Lower lobe of right lung (tissue), 2 donors: ENCODE measurements around the gene IER3IP1. TPM values are rescaled to one million over a fixed set of nuclear protein-coding genes. Genes with fewer than 3 reads are reported as not detected.

Source experiments
- ATAC-seq, 2 donors: fragments of 200-7000 bp; cut with Tn5 transposase; one replicate each; pipeline ENCODE4 v1.9.1; 2020 to 2022; ENCODE audit warnings: mild to moderate bottlenecking in 2 of 2, moderate library complexity in 2 of 2
- DNase-seq: peaks from one replicate; pipeline ENCODE4 v3.0.0-alpha.2; 2020
- H3K27ac ChIP-seq: fragments of 200-600 bp; one replicate; pipeline ENCODE4 v1.8.0; 2022
- H3K27me3 ChIP-seq: fragments of 200-600 bp; one replicate; pipeline ENCODE4 v1.8.0; 2022; ENCODE audit warnings: low read depth
- H3K36me3 ChIP-seq: fragments of 200-600 bp; one replicate; pipeline ENCODE4 v1.8.0; 2022; ENCODE audit warnings: mild to moderate bottlenecking
- H3K4me1 ChIP-seq: fragments of 200-600 bp; one replicate; pipeline ENCODE4 v1.8.0; 2022
- H3K4me3 ChIP-seq: fragments of 200-600 bp; one replicate; pipeline ENCODE4 v1.8.0; 2022; ENCODE audit warnings: mild to moderate bottlenecking
- H3K9me3 ChIP-seq: fragments of 200-600 bp; one replicate; pipeline ENCODE4 v1.8.0; 2022
- CTCF ChIP-seq: fragments of 200-600 bp; IDR thresholded peaks from one replicate; pipeline ENCODE4 v1.8.0; 2022; ENCODE audit warnings: antibody characterized with exemption, mild to moderate bottlenecking
- intact Hi-C: fragments of 100-400 bp; cut with DNase I; formaldehyde crosslinking; loops from one replicate; pipeline ENCODE4 v1.11.0; 2022
- total RNA-seq: library from RNA; stranded (reverse); fragmentation: NEBNext Ultra II Directional; extraction: Animal tissue kit (Norgen Biotek cat#: 25700); gene quantifications from one replicate; pipeline ENCODE4 v1.2.1, GENCODE V29; 2021
- donor health status: DM: no; HTN: yes; CAD: no; lungs with severe emphysema.

The IER3IP1 gene
- total RNA-seq, 1 donor from 2014 or later = 10.7 TPM

- Histone ChIP-seq H3K9me3 (no peaks in the 10 kb centered on the region), H3K27me3 (no peaks in the 10 kb centered on the region), H3K27ac (no peak overlapping the region), H3K4me1 (no peaks in the 10 kb centered on the region), H3K4me3 (no peak overlapping the region), H3K36me3 (peaks cover 96% of the 10 kb centered on the region)
- intact Hi-C loops = no loop called here
- ATAC-seq (no peak), DNase-seq (no peak)
- TF ChIP-seq CTCF = no peak
These were observed 67.2 kb downstream of the IER3IP1 start for GRCh38 chr18:47108998-47109405.

GRCh38 chr18:47108373-47108772 lies 67.8 kb downstream of the IER3IP1 start:
- Histone ChIP-seq H3K36me3 (peaks cover 94% of the 10 kb centered on the region), H3K9me3 (no peaks in the 10 kb centered on the region), H3K4me1 (no peaks in the 10 kb centered on the region), H3K27ac (no peak overlapping the region), H3K4me3 (no peak overlapping the region), H3K27me3 (no peaks in the 10 kb centered on the region)
- TF ChIP-seq CTCF = no peak
- no peak for DNase-seq
- no peak for ATAC-seq
- intact Hi-C loops = no loop called here

Other genes with a start within 250 kb of the IER3IP1 start
- gene ELOA2, start 140.7 kb downstream of the IER3IP1 start, total RNA-seq = not detected
- gene HDHD2, start 25.9 kb downstream of the IER3IP1 start, total RNA-seq = 37.7 TPM
- not detected for gene SKOR2, start 75.3 kb upstream of the IER3IP1 start, total RNA-seq